ENCODE results near the gene TENM4. TPM values are rescaled to one million over a fixed set of nuclear protein-coding genes. Genes with fewer than 3 reads are reported as not detected.

TENM4 gene
- total and polyA plus RNA-seq, 4 donors: 0.02 to 0.33 (median 0.14) TPM

DNA sequence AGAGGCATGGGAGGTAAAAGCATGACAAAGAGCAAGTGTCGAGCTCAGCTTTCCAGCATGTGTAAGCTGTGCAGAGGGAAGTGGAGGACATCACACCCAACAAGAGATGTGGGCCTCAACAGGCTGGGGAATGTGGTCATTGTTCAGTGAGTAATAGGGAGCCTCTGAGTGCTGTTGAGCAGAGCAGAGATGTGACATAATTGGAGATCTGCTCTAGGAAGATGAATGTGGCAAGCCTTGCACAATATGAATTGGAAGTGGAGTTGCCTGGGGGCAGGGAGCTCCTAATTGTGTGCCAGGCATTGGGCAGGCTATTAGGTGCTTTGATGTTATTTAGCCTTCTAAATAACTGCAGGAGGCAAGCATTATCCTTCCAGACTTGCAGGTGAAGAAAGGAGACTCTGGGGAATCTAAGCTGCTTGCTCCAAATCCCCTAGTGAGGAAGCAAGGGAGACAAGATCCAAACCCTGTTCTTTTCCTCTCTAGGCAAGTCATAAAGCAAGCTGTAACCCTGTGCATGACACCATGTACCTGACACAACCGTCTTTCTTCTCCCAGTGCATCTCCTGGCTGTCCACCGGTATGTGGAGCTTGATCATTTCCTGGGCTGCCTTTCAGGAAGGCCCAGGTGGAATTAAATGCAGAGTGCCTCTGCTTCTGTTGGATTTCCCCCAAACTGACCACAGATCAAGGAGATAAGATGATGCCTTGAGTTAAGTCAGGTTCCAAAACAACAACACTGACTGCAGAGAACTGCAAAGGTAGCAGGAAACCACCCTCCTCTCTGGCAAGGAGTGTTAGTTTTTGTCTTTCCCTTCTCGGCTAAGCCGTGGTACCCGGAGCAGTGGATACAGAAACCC lies 221.4 kb downstream of the TENM4 start:
- Histone ChIP-seq H3K4me1 (ENCODE audit: control insufficient read depth in 4 of 4, insufficient read depth in 4 of 4, low read length in 3 of 4) (no peaks in the 10 kb centered on the region), H3K36me3 (ENCODE audit: control insufficient read depth in 4 of 4, insufficient read depth in 3 of 4, low read depth in 1 of 4, low read length in 3 of 4) (no peaks in the 10 kb centered on the region), H3K9ac (ENCODE audit: low read depth in 1 of 2, low read length in 2 of 2) (no peak overlapping the region), H3K9me3 (ENCODE audit: control insufficient read depth in 4 of 4, low read length in 3 of 4) (no peaks in the 10 kb centered on the region), H3K27me3 (ENCODE audit: control insufficient read depth in 4 of 4, insufficient read depth in 4 of 4, low read length in 3 of 4) (peaks cover 0 to 2% (median 0%) of the 10 kb centered on the region in 4 donors), H3K4me3 (ENCODE audit: low read depth in 1 of 3, low read length in 3 of 3) (no peak overlapping the region), H3K27ac (ENCODE audit: low read depth in 1 of 2, low read length in 2 of 2) (no peak overlapping the region)
- no peak for DNase-seq (ENCODE audit: low spot score)
- 79% methylated on average over 6 of the region's 6 CpGs for WGBS
- TF ChIP-seq, protein P1, sequence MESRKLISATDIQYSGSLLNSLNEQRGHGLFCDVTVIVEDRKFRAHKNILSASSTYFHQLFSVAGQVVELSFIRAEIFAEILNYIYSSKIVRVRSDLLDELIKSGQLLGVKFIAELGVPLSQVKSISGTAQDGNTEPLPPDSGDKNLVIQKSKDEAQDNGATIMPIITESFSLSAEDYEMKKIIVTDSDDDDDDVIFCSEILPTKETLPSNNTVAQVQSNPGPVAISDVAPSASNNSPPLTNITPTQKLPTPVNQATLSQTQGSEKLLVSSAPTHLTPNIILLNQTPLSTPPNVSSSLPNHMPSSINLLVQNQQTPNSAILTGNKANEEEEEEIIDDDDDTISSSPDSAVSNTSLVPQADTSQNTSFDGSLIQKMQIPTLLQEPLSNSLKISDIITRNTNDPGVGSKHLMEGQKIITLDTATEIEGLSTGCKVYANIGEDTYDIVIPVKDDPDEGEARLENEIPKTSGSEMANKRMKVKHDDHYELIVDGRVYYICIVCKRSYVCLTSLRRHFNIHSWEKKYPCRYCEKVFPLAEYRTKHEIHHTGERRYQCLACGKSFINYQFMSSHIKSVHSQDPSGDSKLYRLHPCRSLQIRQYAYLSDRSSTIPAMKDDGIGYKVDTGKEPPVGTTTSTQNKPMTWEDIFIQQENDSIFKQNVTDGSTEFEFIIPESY (IDR thresholded peaks at IDR 0.05): no peak
- TF ChIP-seq, protein P2, sequence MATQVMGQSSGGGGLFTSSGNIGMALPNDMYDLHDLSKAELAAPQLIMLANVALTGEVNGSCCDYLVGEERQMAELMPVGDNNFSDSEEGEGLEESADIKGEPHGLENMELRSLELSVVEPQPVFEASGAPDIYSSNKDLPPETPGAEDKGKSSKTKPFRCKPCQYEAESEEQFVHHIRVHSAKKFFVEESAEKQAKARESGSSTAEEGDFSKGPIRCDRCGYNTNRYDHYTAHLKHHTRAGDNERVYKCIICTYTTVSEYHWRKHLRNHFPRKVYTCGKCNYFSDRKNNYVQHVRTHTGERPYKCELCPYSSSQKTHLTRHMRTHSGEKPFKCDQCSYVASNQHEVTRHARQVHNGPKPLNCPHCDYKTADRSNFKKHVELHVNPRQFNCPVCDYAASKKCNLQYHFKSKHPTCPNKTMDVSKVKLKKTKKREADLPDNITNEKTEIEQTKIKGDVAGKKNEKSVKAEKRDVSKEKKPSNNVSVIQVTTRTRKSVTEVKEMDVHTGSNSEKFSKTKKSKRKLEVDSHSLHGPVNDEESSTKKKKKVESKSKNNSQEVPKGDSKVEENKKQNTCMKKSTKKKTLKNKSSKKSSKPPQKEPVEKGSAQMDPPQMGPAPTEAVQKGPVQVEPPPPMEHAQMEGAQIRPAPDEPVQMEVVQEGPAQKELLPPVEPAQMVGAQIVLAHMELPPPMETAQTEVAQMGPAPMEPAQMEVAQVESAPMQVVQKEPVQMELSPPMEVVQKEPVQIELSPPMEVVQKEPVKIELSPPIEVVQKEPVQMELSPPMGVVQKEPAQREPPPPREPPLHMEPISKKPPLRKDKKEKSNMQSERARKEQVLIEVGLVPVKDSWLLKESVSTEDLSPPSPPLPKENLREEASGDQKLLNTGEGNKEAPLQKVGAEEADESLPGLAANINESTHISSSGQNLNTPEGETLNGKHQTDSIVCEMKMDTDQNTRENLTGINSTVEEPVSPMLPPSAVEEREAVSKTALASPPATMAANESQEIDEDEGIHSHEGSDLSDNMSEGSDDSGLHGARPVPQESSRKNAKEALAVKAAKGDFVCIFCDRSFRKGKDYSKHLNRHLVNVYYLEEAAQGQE (IDR thresholded peaks at IDR 0.05): no peak
- TF ChIP-seq FOXA2 (IDR thresholded peaks at IDR 0.05) (no peak), RXRA (IDR thresholded peaks at IDR 0.05) (no peak)

DNA sequence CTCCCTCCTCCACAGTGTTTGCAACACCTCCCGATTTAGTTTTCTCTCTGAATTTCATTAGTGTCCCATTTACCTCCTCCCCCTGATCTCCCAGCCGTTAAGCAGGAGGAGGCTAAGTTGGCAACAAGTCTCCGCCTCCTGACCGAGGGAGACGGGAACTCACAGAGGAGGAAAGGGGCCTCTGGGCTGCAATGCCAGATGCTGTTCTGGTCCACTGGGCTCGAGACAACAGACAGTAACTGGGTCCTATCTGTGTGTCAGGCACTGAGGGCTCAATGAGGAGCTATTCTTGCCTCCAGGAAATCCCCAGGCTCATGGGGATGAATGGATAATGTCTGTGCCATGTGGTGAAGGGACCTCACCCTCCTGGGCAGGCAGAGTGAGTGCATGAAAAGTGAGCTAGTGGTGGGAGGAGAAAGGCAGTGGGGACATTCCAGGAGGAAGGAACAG lies 228.1 kb downstream of the TENM4 start:
- Histone ChIP-seq H3K27me3 (ENCODE audit: control insufficient read depth in 4 of 4, insufficient read depth in 4 of 4, low read length in 3 of 4) (peaks cover 0 to 2% (median 0%) of the 10 kb centered on the region in 4 donors), H3K9ac (ENCODE audit: low read depth in 1 of 2, low read length in 2 of 2) (no peak overlapping the region), H3K9me3 (ENCODE audit: control insufficient read depth in 4 of 4, low read length in 3 of 4) (no peaks in the 10 kb centered on the region), H3K4me1 (ENCODE audit: control insufficient read depth in 4 of 4, insufficient read depth in 4 of 4, low read length in 3 of 4) (no peaks in the 10 kb centered on the region), H3K27ac (ENCODE audit: low read depth in 1 of 2, low read length in 2 of 2) (no peak overlapping the region), H3K36me3 (ENCODE audit: control insufficient read depth in 4 of 4, insufficient read depth in 3 of 4, low read depth in 1 of 4, low read length in 3 of 4) (no peaks in the 10 kb centered on the region), H3K4me3 (ENCODE audit: low read depth in 1 of 3, low read length in 3 of 3) (no peak overlapping the region)
- WGBS: 46% methylated on average over 6 of the region's 6 CpGs
- DNase-seq (ENCODE audit: low spot score): no peak
- TF ChIP-seq FOXA2 (IDR thresholded peaks at IDR 0.05) (no peak), FOXA1 (IDR thresholded peaks at IDR 0.05) (no peak), JUND (IDR thresholded peaks at IDR 0.05) (no peak), EGR1 (IDR thresholded peaks at IDR 0.05; ENCODE audit: low read depth in 2 of 2) (no peak), GABPA (IDR thresholded peaks at IDR 0.05 in 1 of 2, conservative IDR thresholded peaks at IDR 0.05 in 1 of 2) (no peak), NR2F2 (IDR thresholded peaks at IDR 0.05) (no peak), YY1 (IDR thresholded peaks at IDR 0.05) (no peak), HNF4G (IDR thresholded peaks at IDR 0.05) (no peak), SP1 (IDR thresholded peaks at IDR 0.05) (no peak), HNF4A (conservative IDR thresholded peaks at IDR 0.05) (no peak), RAD21 (IDR thresholded peaks at IDR 0.05) (no peak)
- TF ChIP-seq, protein P2 (IDR thresholded peaks at IDR 0.05): no peak
- TF ChIP-seq, protein P3, sequence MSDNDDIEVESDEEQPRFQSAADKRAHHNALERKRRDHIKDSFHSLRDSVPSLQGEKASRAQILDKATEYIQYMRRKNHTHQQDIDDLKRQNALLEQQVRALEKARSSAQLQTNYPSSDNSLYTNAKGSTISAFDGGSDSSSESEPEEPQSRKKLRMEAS (IDR thresholded peaks at IDR 0.05): no peak
- TF ChIP-seq, protein P4, sequence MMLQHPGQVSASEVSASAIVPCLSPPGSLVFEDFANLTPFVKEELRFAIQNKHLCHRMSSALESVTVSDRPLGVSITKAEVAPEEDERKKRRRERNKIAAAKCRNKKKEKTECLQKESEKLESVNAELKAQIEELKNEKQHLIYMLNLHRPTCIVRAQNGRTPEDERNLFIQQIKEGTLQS (IDR thresholded peaks at IDR 0.05): no peak
- TF ChIP-seq, protein P5, sequence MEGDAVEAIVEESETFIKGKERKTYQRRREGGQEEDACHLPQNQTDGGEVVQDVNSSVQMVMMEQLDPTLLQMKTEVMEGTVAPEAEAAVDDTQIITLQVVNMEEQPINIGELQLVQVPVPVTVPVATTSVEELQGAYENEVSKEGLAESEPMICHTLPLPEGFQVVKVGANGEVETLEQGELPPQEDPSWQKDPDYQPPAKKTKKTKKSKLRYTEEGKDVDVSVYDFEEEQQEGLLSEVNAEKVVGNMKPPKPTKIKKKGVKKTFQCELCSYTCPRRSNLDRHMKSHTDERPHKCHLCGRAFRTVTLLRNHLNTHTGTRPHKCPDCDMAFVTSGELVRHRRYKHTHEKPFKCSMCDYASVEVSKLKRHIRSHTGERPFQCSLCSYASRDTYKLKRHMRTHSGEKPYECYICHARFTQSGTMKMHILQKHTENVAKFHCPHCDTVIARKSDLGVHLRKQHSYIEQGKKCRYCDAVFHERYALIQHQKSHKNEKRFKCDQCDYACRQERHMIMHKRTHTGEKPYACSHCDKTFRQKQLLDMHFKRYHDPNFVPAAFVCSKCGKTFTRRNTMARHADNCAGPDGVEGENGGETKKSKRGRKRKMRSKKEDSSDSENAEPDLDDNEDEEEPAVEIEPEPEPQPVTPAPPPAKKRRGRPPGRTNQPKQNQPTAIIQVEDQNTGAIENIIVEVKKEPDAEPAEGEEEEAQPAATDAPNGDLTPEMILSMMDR (IDR thresholded peaks at IDR 0.05; ENCODE audit: low read depth, low read length, missing input control): no peak
- TF ChIP-seq, protein P1 (IDR thresholded peaks at IDR 0.05): no peak
